HepG2 (cell line): ENCODE measurements around the gene CYP17A1. TPM values are rescaled to one million over a fixed set of nuclear protein-coding genes. Genes with fewer than 3 reads are reported as not detected.
A peak's percentile ranks its signal among the peaks of the same experiment; 100 is the strongest.

Source experiments
- AKAP8 ChIP-seq: sonication (generic); formaldehyde crosslinking; IDR thresholded peaks from 2 replicates; pipeline ENCODE4 v1.5.1; 2020; ENCODE audit warnings: mild to moderate bottlenecking, missing genetic modification reagents
- CCDC6 ChIP-seq: sonication (generic); formaldehyde crosslinking; IDR thresholded peaks from 2 replicates; pipeline ENCODE4 v1.8.1; 2022; ENCODE audit warnings: mild to moderate bottlenecking, missing genetic modification reagents, moderate library complexity
- CHCHD3 ChIP-seq: sonication (generic); formaldehyde crosslinking; IDR thresholded peaks from 2 replicates; pipeline ENCODE4 v1.8.0; 2022; ENCODE audit warnings: mild to moderate bottlenecking, missing genetic modification reagents, moderate library complexity
- DNMT3B ChIP-seq: conservative IDR thresholded peaks from 2 replicates; pipeline ENCODE4 v1.6.1; 2016; ENCODE audit warnings: missing biosample characterization, control low read depth
- ERF ChIP-seq: IDR thresholded peaks from 2 replicates; pipeline ENCODE4 v1.6.1; 2018; ENCODE audit warnings: missing biosample characterization, missing genetic modification reagents
- FOXO1 ChIP-seq: sonication (generic); formaldehyde crosslinking; IDR thresholded peaks from 2 replicates; pipeline ENCODE4 v1.4.0; 2020; ENCODE audit warnings: missing genetic modification reagents
- GATAD2A ChIP-seq: IDR thresholded peaks from 2 replicates; pipeline ENCODE4 v1.6.1; 2016
- KLF15 ChIP-seq: sonication (generic); formaldehyde crosslinking; IDR thresholded peaks from 2 replicates; pipeline ENCODE4 v1.8.1; 2023; ENCODE audit warnings: borderline replicate concordance, mild to moderate bottlenecking, inconsistent platforms, missing genetic modification reagents, mixed read lengths
- NFYB ChIP-seq: sonication (generic); formaldehyde crosslinking; IDR thresholded peaks from 2 replicates; pipeline ENCODE4 v1.4.0; 2020; ENCODE audit warnings: missing genetic modification reagents
- PCBP2 ChIP-seq: fragments of 200-400 bp; formaldehyde crosslinking; optimal IDR thresholded peaks from 2 replicates; pipeline ENCODE3; 2018; ENCODE audit warnings: low read length, low read depth; ENCODE audit not compliant: poor library complexity, severe bottlenecking
- ZNF17 ChIP-seq: sonication (generic); formaldehyde crosslinking; IDR thresholded peaks from 2 replicates; pipeline ENCODE4 v1.5.0; 2020; ENCODE audit warnings: mild to moderate bottlenecking, missing genetic modification reagents
- ZNF230 ChIP-seq: sonication (generic); formaldehyde crosslinking; IDR thresholded peaks from 2 replicates; pipeline ENCODE4 v1.4.0; 2020; ENCODE audit warnings: mild to moderate bottlenecking, missing genetic modification reagents
- ZNF253 ChIP-seq: sonication (generic); formaldehyde crosslinking; IDR thresholded peaks from 2 replicates; pipeline ENCODE4 v1.8.0; 2022; ENCODE audit warnings: mild to moderate bottlenecking, missing genetic modification reagents, borderline replicate concordance
- ZNF333 ChIP-seq: sonication (generic); formaldehyde crosslinking; IDR thresholded peaks from 2 replicates; pipeline ENCODE4 v1.4.0; 2020; ENCODE audit warnings: mild to moderate bottlenecking, missing genetic modification reagents, borderline replicate concordance
- ZNF343 ChIP-seq: sonication (generic); formaldehyde crosslinking; IDR thresholded peaks from 2 replicates; pipeline ENCODE4 v1.4.0; 2020; ENCODE audit warnings: mild to moderate bottlenecking, missing genetic modification reagents
- ZNF7 ChIP-seq: IDR thresholded peaks from 2 replicates; pipeline ENCODE4 v1.6.1; 2016; ENCODE audit warnings: missing biosample characterization, missing genetic modification reagents
- polyA plus RNA-seq, 8 experiments: library from polyadenylated mRNA; depleted of rRNA in 3 of 8; stranded (reverse) in 7 of 8; unstranded in 1 of 8; fragments of >200 nt; fragmentation: Illumina TruSeq in 4 of 8; extraction: Trizol in 4 of 8; gene quantifications; 2 replicates each; pipeline versions ENCODE4 v1.2.1 to v1.2.3, GENCODE V29; 2011 to 2016; ENCODE audit warnings: low read depth in 4 of 8, missing spikeins in 1 of 8, mixed read lengths in 1 of 8; ENCODE audit not compliant: insufficient read depth in 1 of 8
- total RNA-seq, 5 experiments: library from RNA; depleted of rRNA; stranded (reverse); fragments of >200 nt; fragmentation: Illumina TruSeq; extraction: Trizol; gene quantifications; 2 replicates each; pipeline ENCODE4 v1.2.3, GENCODE V29; 2016; ENCODE audit warnings: low read depth in 1 of 5
- TF ChIP-seq, protein P1 (sequence below): IDR thresholded peaks from 2 replicates; pipeline ENCODE4 v1.6.1; 2016
- TF ChIP-seq, protein P2 (sequence below): IDR thresholded peaks from 2 replicates; pipeline ENCODE4 v1.6.1; 2016; ENCODE audit warnings: low read depth
- TF ChIP-seq, protein P3 (sequence below): sonication (generic); formaldehyde crosslinking; IDR thresholded peaks from 2 replicates; pipeline ENCODE4 v1.4.0; 2020; ENCODE audit warnings: missing genetic modification reagents
- TF ChIP-seq, protein P4 (sequence below): sonication (generic); formaldehyde crosslinking; IDR thresholded peaks from 2 replicates; pipeline ENCODE4 v1.4.0; 2020; ENCODE audit warnings: missing genetic modification reagents
- TF ChIP-seq, protein P5 (sequence below): sonication (generic); formaldehyde crosslinking; IDR thresholded peaks from 2 replicates; pipeline ENCODE4 v1.5.1; 2020; ENCODE audit warnings: missing genetic modification reagents, mild to moderate bottlenecking, borderline replicate concordance

CYP17A1 gene
- total and polyA plus RNA-seq, 2 of the 13 experiments (the other 11 are each of a cell fraction or from before 2014, with no cell fraction given) = 0.13 to 1.1 TPM

DNA sequence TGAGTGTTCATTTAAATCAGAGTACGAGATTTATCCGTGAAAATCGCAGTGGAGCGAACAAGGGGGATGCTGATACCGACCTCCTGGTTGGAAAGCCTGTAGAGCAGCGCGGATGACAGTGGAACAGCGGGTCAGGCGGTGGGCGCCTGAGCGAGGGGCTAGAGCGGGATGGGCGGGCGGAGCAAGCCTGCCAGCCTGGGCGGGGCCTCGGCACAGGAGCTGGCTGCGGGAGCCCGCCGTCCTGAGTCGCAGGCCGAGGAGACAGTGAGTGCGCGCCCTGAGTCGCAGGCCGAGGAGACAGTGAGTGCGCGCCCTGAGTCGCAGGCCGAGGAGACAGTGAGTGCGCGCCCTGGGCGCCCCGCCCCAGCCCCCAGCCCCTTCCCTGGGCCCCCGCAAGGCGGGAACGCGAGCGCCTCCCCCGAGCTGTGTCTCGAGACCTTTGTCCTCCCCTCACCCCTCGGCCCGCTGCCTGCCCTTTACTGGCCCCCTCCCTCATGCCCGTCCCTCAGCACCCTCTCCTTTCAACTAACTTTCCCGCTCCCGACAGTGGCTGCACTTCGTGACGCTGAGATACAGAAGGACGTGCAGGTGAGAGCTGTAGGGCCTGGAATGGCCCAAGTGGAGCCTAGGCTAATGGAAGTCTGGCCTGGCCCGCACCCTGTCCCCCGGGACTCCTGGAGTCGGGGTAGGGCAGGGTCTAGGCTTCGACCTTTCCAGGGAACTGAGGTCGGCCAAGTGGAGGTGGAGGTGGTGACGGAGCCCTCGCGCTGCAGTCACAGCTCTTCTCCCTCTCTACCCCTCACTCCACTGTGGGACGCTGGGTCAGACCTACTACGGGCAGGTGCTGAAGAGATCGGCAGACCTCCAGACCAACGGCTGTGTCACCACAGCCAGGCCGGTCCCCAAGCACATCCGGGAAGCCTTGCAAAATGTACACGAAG, 32.3 kb upstream of the CYP17A1 start, which contains the start of gene AS3MT (continued):
- TF ChIP-seq, protein P1, sequence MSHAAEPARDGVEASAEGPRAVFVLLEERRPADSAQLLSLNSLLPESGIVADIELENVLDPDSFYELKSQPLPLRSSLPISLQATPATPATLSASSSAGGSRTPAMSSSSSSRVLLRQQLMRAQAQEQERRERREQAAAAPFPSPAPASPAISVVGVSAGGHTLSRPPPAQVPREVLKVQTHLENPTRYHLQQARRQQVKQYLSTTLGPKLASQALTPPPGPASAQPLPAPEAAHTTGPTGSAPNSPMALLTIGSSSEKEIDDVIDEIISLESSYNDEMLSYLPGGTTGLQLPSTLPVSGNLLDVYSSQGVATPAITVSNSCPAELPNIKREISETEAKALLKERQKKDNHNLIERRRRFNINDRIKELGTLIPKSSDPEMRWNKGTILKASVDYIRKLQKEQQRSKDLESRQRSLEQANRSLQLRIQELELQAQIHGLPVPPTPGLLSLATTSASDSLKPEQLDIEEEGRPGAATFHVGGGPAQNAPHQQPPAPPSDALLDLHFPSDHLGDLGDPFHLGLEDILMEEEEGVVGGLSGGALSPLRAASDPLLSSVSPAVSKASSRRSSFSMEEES (CRISPR knock-in tag) = no peak
- TF ChIP-seq ERF (CRISPR knock-in tag) (no peak), ZNF7 (CRISPR knock-in tag) (no peak), ZNF343 (no peak), AKAP8 (CRISPR knock-in tag) (no peak), CHCHD3 (no peak), GATAD2A (peak; percentile 38; the same call in 1 of the 2 replicates), ZNF333 (CRISPR knock-in tag) (peak; percentile 95), KLF15 (CRISPR knock-in tag) (peak; percentile 80; the same call in 1 of the 2 replicates), NFYB (CRISPR knock-in tag) (no peak), PCBP2 (no peak), ZNF253 (CRISPR knock-in tag) (no peak), DNMT3B (CRISPR knock-in tag) (no peak), ZNF230 (peak; percentile 76; the same call in 1 of the 2 replicates), ZNF17 (CRISPR knock-in tag) (no peak), FOXO1 (no peak), CCDC6 (CRISPR knock-in tag) (no peak)
- TF ChIP-seq, protein P2, sequence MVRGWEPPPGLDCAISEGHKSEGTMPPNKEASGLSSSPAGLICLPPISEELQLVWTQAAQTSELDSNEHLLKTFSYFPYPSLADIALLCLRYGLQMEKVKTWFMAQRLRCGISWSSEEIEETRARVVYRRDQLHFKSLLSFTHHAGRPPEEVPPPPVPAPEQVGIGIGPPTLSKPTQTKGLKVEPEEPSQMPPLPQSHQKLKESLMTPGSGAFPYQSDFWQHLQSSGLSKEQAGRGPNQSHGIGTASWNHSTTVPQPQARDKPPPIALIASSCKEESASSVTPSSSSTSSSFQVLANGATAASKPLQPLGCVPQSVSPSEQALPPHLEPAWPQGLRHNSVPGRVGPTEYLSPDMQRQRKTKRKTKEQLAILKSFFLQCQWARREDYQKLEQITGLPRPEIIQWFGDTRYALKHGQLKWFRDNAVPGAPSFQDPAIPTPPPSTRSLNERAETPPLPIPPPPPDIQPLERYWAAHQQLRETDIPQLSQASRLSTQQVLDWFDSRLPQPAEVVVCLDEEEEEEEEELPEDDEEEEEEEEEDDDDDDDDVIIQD (CRISPR knock-in tag) = no peak
- TF ChIP-seq, protein P3, sequence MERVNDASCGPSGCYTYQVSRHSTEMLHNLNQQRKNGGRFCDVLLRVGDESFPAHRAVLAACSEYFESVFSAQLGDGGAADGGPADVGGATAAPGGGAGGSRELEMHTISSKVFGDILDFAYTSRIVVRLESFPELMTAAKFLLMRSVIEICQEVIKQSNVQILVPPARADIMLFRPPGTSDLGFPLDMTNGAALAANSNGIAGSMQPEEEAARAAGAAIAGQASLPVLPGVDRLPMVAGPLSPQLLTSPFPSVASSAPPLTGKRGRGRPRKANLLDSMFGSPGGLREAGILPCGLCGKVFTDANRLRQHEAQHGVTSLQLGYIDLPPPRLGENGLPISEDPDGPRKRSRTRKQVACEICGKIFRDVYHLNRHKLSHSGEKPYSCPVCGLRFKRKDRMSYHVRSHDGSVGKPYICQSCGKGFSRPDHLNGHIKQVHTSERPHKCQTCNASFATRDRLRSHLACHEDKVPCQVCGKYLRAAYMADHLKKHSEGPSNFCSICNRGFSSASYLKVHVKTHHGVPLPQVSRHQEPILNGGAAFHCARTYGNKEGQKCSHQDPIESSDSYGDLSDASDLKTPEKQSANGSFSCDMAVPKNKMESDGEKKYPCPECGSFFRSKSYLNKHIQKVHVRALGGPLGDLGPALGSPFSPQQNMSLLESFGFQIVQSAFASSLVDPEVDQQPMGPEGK (CRISPR knock-in tag) = peak; percentile 79
- TF ChIP-seq, protein P4, sequence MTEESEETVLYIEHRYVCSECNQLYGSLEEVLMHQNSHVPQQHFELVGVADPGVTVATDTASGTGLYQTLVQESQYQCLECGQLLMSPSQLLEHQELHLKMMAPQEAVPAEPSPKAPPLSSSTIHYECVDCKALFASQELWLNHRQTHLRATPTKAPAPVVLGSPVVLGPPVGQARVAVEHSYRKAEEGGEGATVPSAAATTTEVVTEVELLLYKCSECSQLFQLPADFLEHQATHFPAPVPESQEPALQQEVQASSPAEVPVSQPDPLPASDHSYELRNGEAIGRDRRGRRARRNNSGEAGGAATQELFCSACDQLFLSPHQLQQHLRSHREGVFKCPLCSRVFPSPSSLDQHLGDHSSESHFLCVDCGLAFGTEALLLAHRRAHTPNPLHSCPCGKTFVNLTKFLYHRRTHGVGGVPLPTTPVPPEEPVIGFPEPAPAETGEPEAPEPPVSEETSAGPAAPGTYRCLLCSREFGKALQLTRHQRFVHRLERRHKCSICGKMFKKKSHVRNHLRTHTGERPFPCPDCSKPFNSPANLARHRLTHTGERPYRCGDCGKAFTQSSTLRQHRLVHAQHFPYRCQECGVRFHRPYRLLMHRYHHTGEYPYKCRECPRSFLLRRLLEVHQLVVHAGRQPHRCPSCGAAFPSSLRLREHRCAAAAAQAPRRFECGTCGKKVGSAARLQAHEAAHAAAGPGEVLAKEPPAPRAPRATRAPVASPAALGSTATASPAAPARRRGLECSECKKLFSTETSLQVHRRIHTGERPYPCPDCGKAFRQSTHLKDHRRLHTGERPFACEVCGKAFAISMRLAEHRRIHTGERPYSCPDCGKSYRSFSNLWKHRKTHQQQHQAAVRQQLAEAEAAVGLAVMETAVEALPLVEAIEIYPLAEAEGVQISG = 0 out of 2 replicates have a peak, but pooled peaks have one; percentile 31
- TF ChIP-seq, protein P5, sequence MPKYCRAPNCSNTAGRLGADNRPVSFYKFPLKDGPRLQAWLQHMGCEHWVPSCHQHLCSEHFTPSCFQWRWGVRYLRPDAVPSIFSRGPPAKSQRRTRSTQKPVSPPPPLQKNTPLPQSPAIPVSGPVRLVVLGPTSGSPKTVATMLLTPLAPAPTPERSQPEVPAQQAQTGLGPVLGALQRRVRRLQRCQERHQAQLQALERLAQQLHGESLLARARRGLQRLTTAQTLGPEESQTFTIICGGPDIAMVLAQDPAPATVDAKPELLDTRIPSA (CRISPR knock-in tag) = no peak
